ENCODE results near the gene CCDC91.
"Not testable (repeated sequence)": the region's sequence is repeated elsewhere in the genome, so short reads cannot be mapped to it uniquely, and the experiment has no call there.

Gene CCDC91

GRCh38 chr12:28290262-28290661 is 100.0 kb downstream of the CCDC91 start:
- no peak for DNase-seq (ENCODE audit: low read depth, low spot score)

- no peak for DNase-seq (ENCODE audit: low read depth, low spot score)
These were observed 102.4 kb downstream of the CCDC91 start for GRCh38 chr12:28292699-28293098.

- no peak for DNase-seq (ENCODE audit: low read depth, low spot score)
These were observed 104.0 kb downstream of the CCDC91 start for GRCh38 chr12:28294300-28294699.

GRCh38 chr12:28296287-28296686 is 106.0 kb downstream of the CCDC91 start:
- DNase-seq (ENCODE audit: low read depth, low spot score) = no peak

GRCh38 chr12:28303192-28303591 is 112.9 kb downstream of the CCDC91 start:
- DNase-seq (ENCODE audit: low read depth, low spot score) = no peak

- DNase-seq (ENCODE audit: low read depth, low spot score) = no peak
These were observed 116.3 kb downstream of the CCDC91 start for GRCh38 chr12:28306535-28306934.

- DNase-seq (ENCODE audit: low read depth, low spot score) = no peak
These were observed 118.6 kb downstream of the CCDC91 start for GRCh38 chr12:28308891-28309290.

GRCh38 chr12:28313631-28314030 is 123.4 kb downstream of the CCDC91 start:
- no peak for DNase-seq (ENCODE audit: low read depth, low spot score)

GRCh38 chr12:28316049-28316448 is 125.8 kb downstream of the CCDC91 start:
- no peak for DNase-seq (ENCODE audit: low read depth, low spot score)

- no peak for DNase-seq (ENCODE audit: low read depth, low spot score)
These were observed 128.0 kb downstream of the CCDC91 start for GRCh38 chr12:28318273-28318672.

GRCh38 chr12:28320353-28320752 is 130.1 kb downstream of the CCDC91 start:
- no peak for DNase-seq (ENCODE audit: low read depth, low spot score)

- DNase-seq (ENCODE audit: low read depth, low spot score) = no peak
These were observed 137.5 kb downstream of the CCDC91 start for GRCh38 chr12:28327722-28328121.

GRCh38 chr12:28328967-28329366 is 138.7 kb downstream of the CCDC91 start:
- DNase-seq (ENCODE audit: low read depth, low spot score) = no peak

- DNase-seq (ENCODE audit: low read depth, low spot score) = not testable (repeated sequence)
These were observed 139.5 kb downstream of the CCDC91 start for GRCh38 chr12:28329727-28330126.

- not testable (repeated sequence) for DNase-seq (ENCODE audit: low read depth, low spot score)
These were observed 140.0 kb downstream of the CCDC91 start for GRCh38 chr12:28330232-28330631.

- DNase-seq (ENCODE audit: low read depth, low spot score) = no peak
These were observed 140.9 kb downstream of the CCDC91 start for GRCh38 chr12:28331130-28331529.

GRCh38 chr12:28340261-28341045 is 150.2 kb downstream of the CCDC91 start:
- DNase-seq (ENCODE audit: low read depth, low spot score) = no peak

GRCh38 chr12:28343713-28344112 is 153.5 kb downstream of the CCDC91 start:
- DNase-seq (ENCODE audit: low read depth, low spot score) = no peak

GRCh38 chr12:28346567-28346966 is 156.3 kb downstream of the CCDC91 start:
- DNase-seq (ENCODE audit: low read depth, low spot score) = no peak

GRCh38 chr12:28349196-28349595 is 158.9 kb downstream of the CCDC91 start:
- no peak for DNase-seq (ENCODE audit: low read depth, low spot score)

- DNase-seq (ENCODE audit: low read depth, low spot score) = no peak
These were observed 160.2 kb downstream of the CCDC91 start for GRCh38 chr12:28350502-28350901.

- no peak for DNase-seq (ENCODE audit: low read depth, low spot score)
These were observed 161.2 kb downstream of the CCDC91 start for GRCh38 chr12:28351414-28351813.

- no peak for DNase-seq (ENCODE audit: low read depth, low spot score)
These were observed 164.9 kb downstream of the CCDC91 start for GRCh38 chr12:28355161-28355560.

GRCh38 chr12:28360253-28360652 is 170.0 kb downstream of the CCDC91 start:
- DNase-seq (ENCODE audit: low read depth, low spot score) = no peak

All from activated CD4-positive, CD25-positive, alpha-beta regulatory T cell treated with anti-CD3 and anti-CD28 coated beads, Interleukin-2, amount 50 U/mL, for 16 hours (primary cell).